ENCODE measurements around the gene IRAG1.

The IRAG1 gene

GRCh38 chr11:10719616-10720015 lies 26.1 kb upstream of the IRAG1 start:
- H3K27ac Mint-ChIP-seq, result no peak overlapping the region
- peaks cover 12% of the 10 kb centered on the region for H3K27me3 Mint-ChIP-seq
- no peaks in the 10 kb centered on the region for H3K9me3 Mint-ChIP-seq (ENCODE audit: low read depth)
- H3K4me1 Mint-ChIP-seq (ENCODE audit: low read depth), result peaks cover 2% of the 10 kb centered on the region
- H3K4me3 Mint-ChIP-seq, result no peak overlapping the region
- H3K36me3 Mint-ChIP-seq, result no peaks in the 10 kb centered on the region

GRCh38 chr11:10716543-10717259 lies 23.1 kb upstream of the IRAG1 start:
- peaks cover 10% of the 10 kb centered on the region for H3K27me3 Mint-ChIP-seq

GRCh38 chr11:10716122-10716521 lies 22.6 kb upstream of the IRAG1 start:
- H3K27me3 Mint-ChIP-seq, result peaks cover 10% of the 10 kb centered on the region
- no peaks in the 10 kb centered on the region for H3K9me3 Mint-ChIP-seq (ENCODE audit: low read depth)
- H3K4me3 Mint-ChIP-seq, result no peak overlapping the region

More at GRCh38 chr11:10716543-10717259, 23.1 kb upstream of the IRAG1 start:
- no peak overlapping the region for H3K4me3 Mint-ChIP-seq
- H3K27ac Mint-ChIP-seq, result no peak overlapping the region
- H3K4me1 Mint-ChIP-seq (ENCODE audit: low read depth), result no peaks in the 10 kb centered on the region
- no peaks in the 10 kb centered on the region for H3K9me3 Mint-ChIP-seq (ENCODE audit: low read depth)
- no peaks in the 10 kb centered on the region for H3K36me3 Mint-ChIP-seq

GRCh38 chr11:10715571-10715970 lies 22.0 kb upstream of the IRAG1 start:
- Mint-ChIP-seq H3K27me3 (peaks cover 10% of the 10 kb centered on the region), H3K27ac (no peak overlapping the region), H3K4me3 (no peak overlapping the region), H3K36me3 (no peaks in the 10 kb centered on the region), H3K9me3 (ENCODE audit: low read depth) (no peaks in the 10 kb centered on the region), H3K4me1 (ENCODE audit: low read depth) (no peaks in the 10 kb centered on the region)

More at GRCh38 chr11:10716122-10716521, 22.6 kb upstream of the IRAG1 start:
- no peak overlapping the region for H3K27ac Mint-ChIP-seq
- no peaks in the 10 kb centered on the region for H3K4me1 Mint-ChIP-seq (ENCODE audit: low read depth)
- no peaks in the 10 kb centered on the region for H3K36me3 Mint-ChIP-seq

GRCh38 chr11:10709299-10710086 lies 15.9 kb upstream of the IRAG1 start:
- H3K27ac Mint-ChIP-seq, result no peak overlapping the region
- H3K4me1 Mint-ChIP-seq (ENCODE audit: low read depth), result no peaks in the 10 kb centered on the region
- H3K4me3 Mint-ChIP-seq, result no peak overlapping the region
- H3K36me3 Mint-ChIP-seq, result no peaks in the 10 kb centered on the region
- no peaks in the 10 kb centered on the region for H3K9me3 Mint-ChIP-seq (ENCODE audit: low read depth)
- H3K27me3 Mint-ChIP-seq, result no peaks in the 10 kb centered on the region

DNA sequence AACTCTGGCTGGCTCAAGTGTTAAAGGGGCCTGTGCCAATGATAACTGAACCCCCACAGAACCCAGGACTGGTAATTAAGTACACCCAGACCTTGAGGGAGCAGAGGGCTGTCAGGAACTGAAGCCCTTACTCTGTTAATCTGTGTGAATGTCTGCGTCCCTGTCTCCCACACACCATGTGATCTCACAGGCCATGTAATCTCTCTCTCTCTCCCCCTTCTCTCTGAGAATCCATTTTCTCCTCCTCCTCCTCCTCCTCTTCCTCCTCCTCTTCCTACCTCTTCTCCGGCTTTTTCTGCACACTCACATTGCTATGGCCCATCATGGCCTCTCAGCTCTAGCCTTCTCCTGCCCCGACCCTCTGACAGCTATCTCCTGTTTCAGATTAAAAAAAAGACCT lies 14.6 kb upstream of the IRAG1 start:
- Mint-ChIP-seq H3K27me3 (no peaks in the 10 kb centered on the region), H3K9me3 (ENCODE audit: low read depth) (no peaks in the 10 kb centered on the region), H3K27ac (no peak overlapping the region), H3K36me3 (no peaks in the 10 kb centered on the region), H3K4me1 (ENCODE audit: low read depth) (no peaks in the 10 kb centered on the region), H3K4me3 (no peak overlapping the region)

DNA sequence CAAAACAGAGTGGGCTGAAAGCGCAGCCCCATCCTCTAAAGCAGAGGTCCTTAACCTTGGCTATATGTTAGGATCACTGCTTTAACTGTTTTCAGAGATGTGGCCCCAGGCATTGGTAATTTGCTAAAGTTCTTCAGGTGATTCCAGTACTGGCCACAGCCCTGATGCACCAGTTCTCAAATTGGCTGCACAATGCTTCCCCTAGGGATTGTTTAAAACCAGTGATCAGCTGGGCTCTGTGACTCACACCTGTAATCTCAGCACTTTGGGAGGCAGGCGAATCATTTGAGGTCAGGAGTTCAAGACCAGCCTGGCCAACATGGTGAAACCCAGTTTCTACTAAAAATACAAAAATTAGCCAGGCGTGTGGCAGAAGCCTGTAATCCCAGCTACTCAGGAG lies 8.4 kb upstream of the IRAG1 start:
- Mint-ChIP-seq H3K27me3 (peaks cover 2% of the 10 kb centered on the region), H3K27ac (no peak overlapping the region), H3K4me3 (no peak overlapping the region), H3K9me3 (ENCODE audit: low read depth) (no peaks in the 10 kb centered on the region), H3K36me3 (no peaks in the 10 kb centered on the region), H3K4me1 (ENCODE audit: low read depth) (no peaks in the 10 kb centered on the region)

GRCh38 chr11:10699072-10699471 lies 5.5 kb upstream of the IRAG1 start:
- peaks cover 5% of the 10 kb centered on the region for H3K27me3 Mint-ChIP-seq
- H3K36me3 Mint-ChIP-seq, result no peaks in the 10 kb centered on the region
- H3K27ac Mint-ChIP-seq, result no peak overlapping the region
- H3K9me3 Mint-ChIP-seq (ENCODE audit: low read depth), result no peaks in the 10 kb centered on the region
- no peaks in the 10 kb centered on the region for H3K4me1 Mint-ChIP-seq (ENCODE audit: low read depth)
- H3K4me3 Mint-ChIP-seq, result no peak overlapping the region

DNA sequence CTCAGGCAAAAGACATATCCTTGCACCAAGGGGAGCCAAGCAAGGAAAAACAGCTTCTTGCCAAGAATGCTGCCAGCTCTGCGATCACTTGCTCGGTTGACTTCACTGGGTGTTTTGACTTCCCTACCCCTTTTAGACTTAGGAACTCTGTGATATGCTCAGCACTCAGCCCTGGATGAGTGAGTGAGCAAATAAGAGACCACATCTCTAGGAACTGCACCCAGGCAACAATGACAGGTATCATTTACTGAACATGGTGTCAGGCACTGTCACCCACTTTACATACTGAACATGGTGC lies 3.7 kb upstream of the IRAG1 start:
- Mint-ChIP-seq H3K27ac (no peak overlapping the region), H3K9me3 (ENCODE audit: low read depth) (no peaks in the 10 kb centered on the region), H3K4me3 (no peak overlapping the region), H3K27me3 (peaks cover 5% of the 10 kb centered on the region), H3K4me1 (ENCODE audit: low read depth) (no peaks in the 10 kb centered on the region), H3K36me3 (no peaks in the 10 kb centered on the region)

DNA sequence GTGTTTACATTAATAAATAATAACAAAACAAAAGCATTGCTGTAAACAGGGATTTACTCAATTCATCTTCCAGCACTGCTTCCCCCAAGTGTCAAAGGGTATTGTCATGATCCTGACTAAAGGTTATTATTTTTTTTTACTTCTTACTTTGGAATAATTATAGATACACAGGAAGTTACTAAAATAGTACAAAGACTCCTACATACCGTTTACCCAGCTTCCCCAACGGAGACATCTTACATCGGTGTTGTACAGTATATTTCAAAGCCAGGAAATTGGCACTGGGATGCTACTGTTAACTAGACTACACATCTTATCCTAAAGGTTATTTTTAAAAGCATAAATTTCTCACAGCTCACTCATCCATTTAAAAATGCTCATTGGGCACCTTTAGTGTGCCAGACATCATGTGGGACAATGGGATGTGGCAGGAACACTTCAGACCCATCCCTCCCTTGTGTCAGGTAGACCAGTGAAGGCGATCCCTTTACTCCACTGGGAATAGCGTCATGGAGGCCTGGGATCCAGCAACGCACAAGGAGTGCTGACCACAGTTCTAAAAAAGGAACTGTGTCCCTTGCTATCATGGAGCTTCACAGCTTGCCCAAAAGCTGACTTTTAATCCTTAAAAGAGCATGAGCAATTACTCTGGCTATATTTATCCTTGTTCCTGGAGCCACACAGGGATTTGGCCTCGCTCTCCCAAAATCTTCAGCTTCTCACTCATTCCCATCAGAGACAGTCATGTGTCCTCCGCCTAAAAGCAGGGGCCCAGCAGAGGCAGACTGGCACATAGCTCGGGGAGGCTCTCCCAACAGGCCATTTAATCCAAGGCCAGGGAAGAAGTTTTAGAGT lies 3.1 kb upstream of the IRAG1 start:
- Mint-ChIP-seq H3K36me3 (no peaks in the 10 kb centered on the region), H3K27ac (no peak overlapping the region), H3K4me3 (no peak overlapping the region), H3K27me3 (peaks cover 5% of the 10 kb centered on the region), H3K9me3 (ENCODE audit: low read depth) (no peaks in the 10 kb centered on the region), H3K4me1 (ENCODE audit: low read depth) (no peaks in the 10 kb centered on the region)

GRCh38 chr11:10695833-10696232 lies 2.3 kb upstream of the IRAG1 start:
- no peak overlapping the region for H3K4me3 Mint-ChIP-seq
- H3K27ac Mint-ChIP-seq, result no peak overlapping the region
- H3K9me3 Mint-ChIP-seq (ENCODE audit: low read depth), result no peaks in the 10 kb centered on the region

GRCh38 chr11:10694486-10695239 lies 1.1 kb upstream of the IRAG1 start:
- no peaks in the 10 kb centered on the region for H3K4me1 Mint-ChIP-seq (ENCODE audit: low read depth)
- peaks cover 5% of the 10 kb centered on the region for H3K27me3 Mint-ChIP-seq
- H3K27ac Mint-ChIP-seq, result no peak overlapping the region
- no peak overlapping the region for H3K4me3 Mint-ChIP-seq
- H3K9me3 Mint-ChIP-seq (ENCODE audit: low read depth), result no peaks in the 10 kb centered on the region
- no peaks in the 10 kb centered on the region for H3K36me3 Mint-ChIP-seq

More at GRCh38 chr11:10695833-10696232, 2.3 kb upstream of the IRAG1 start:
- Mint-ChIP-seq H3K4me1 (ENCODE audit: low read depth) (no peaks in the 10 kb centered on the region), H3K36me3 (no peaks in the 10 kb centered on the region), H3K27me3 (peaks cover 5% of the 10 kb centered on the region)

DNA sequence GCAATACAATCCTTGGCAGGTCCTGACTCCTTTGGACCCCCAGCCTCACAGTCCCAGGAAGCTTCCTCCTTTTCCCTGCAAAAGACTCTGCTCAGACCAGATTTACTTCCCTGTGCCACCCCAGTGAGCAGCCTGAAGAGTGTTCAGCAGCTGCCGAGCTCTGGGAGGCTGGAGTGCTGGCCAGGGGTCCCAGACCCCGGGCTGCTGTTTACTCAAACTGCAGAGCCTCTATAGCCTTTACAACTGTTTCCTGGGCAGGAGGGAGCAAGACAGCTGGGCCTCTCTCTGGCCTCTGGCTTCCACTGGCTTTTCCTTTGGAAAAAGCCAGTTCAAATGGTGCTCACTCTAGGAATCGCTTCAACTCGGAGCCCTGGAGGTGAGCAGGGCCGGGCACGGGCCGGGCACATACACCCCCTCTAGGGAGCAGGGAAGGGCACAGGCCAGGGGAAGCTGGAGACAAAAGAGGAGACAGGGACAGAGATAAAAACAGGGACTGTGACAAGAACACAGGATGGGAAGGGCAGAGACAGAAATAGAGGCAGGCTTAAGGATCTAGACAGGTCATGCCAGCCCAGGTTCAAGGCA lies 932 bp downstream of the IRAG1 start:
- H3K36me3 Mint-ChIP-seq, result no peaks in the 10 kb centered on the region
- no peaks in the 10 kb centered on the region for H3K4me1 Mint-ChIP-seq (ENCODE audit: low read depth)
- H3K27me3 Mint-ChIP-seq, result peaks cover 8% of the 10 kb centered on the region
- no peak overlapping the region for H3K4me3 Mint-ChIP-seq
- no peaks in the 10 kb centered on the region for H3K9me3 Mint-ChIP-seq (ENCODE audit: low read depth)
- H3K27ac Mint-ChIP-seq, result no peak overlapping the region

- H3K9me3 Mint-ChIP-seq (ENCODE audit: low read depth), result no peaks in the 10 kb centered on the region
- H3K27ac Mint-ChIP-seq, result no peak overlapping the region
- H3K4me1 Mint-ChIP-seq (ENCODE audit: low read depth), result no peaks in the 10 kb centered on the region
- H3K27me3 Mint-ChIP-seq, result peaks cover 7% of the 10 kb centered on the region
- H3K4me3 Mint-ChIP-seq, result no peak overlapping the region
- no peaks in the 10 kb centered on the region for H3K36me3 Mint-ChIP-seq
Measured at GRCh38 chr11:10688401-10688800, 5.2 kb downstream of the IRAG1 start.

Measured in activated naive CD8-positive, alpha-beta T cell (primary cell).